K562 (cell line): Measurements from ENCODE around the gene KISS1R. TPM values are rescaled to one million over a fixed set of nuclear protein-coding genes. Genes with fewer than 3 reads are reported as not detected.
A peak's percentile ranks its signal among the peaks of the same experiment; 100 is the strongest.

Experiments used
- CBFB ChIP-seq: sonication (generic); formaldehyde crosslinking; IDR thresholded peaks from 2 replicates; pipeline ENCODE4 v1.4.0; 2020; ENCODE audit warnings: mild to moderate bottlenecking, missing genetic modification reagents
- CBX3 ChIP-seq, 2 experiments: IDR thresholded peaks; 1 replicate in 1 of 2; 2 replicates in 1 of 2; pipeline ENCODE4 v1.6.1; 2012; ENCODE audit warnings: inconsistent platforms in 2 of 2, low read length in 2 of 2, borderline replicate concordance in 1 of 2, control low read depth in 1 of 2
- CCAR2 ChIP-seq: fragments of 200-400 bp; formaldehyde crosslinking; IDR thresholded peaks from 2 replicates; pipeline ENCODE4 v1.6.1; 2017; ENCODE audit warnings: mild to moderate bottlenecking, low read depth, low read length
- FOSL1 ChIP-seq: fragments of 200-800 bp; sonication (Bioruptor generic); conservative IDR thresholded peaks from 2 replicates; pipeline ENCODE4 v1.6.1; 2016; ENCODE audit warnings: missing genetic modification characterization, missing compliant biosample characterization
- HMG20B ChIP-seq: fragments of 250-450 bp; sonication (Bioruptor Pico); IDR thresholded peaks from 2 replicates; pipeline ENCODE4 v1.5.0; 2021; ENCODE audit warnings: mild to moderate bottlenecking
- NRF1 ChIP-seq, 2 experiments: fragments of 450-650 bp; IDR thresholded peaks in 1 of 2; conservative IDR thresholded peaks in 1 of 2; 2 replicates each; pipeline ENCODE4 v1.6.1; 2014; ENCODE audit warnings: mild to moderate bottlenecking in 2 of 2
- PHB2 ChIP-seq: fragments of 450-650 bp; IDR thresholded peaks from 2 replicates; pipeline ENCODE4 v1.6.1; 2017; ENCODE audit warnings: low read depth
- POLR2H ChIP-seq: IDR thresholded peaks from 2 replicates; pipeline ENCODE4 v1.6.1; 2016; ENCODE audit warnings: missing genetic modification characterization, low read depth, mild to moderate bottlenecking, control low read depth, missing compliant biosample characterization, moderate library complexity
- PTRF ChIP-seq: fragments of 450-650 bp; IDR thresholded peaks from 2 replicates; pipeline ENCODE4 v1.6.1; 2016; ENCODE audit warnings: mild to moderate bottlenecking, missing genetic modification characterization, missing compliant biosample characterization
- SRF ChIP-seq, 2 experiments: fragments of 250-450, 450-650 bp in 1 of 2; sonication (Bioruptor Pico) in 1 of 2; sonication (generic) in 1 of 2; formaldehyde crosslinking; IDR thresholded peaks; 2 replicates each; pipeline versions ENCODE4 v1.5.0 to v1.5.1; 2020 to 2022; ENCODE audit warnings: mild to moderate bottlenecking in 1 of 2, missing genetic modification reagents in 1 of 2
- ZFP1 ChIP-seq: fragments of 450-650 bp; formaldehyde crosslinking; IDR thresholded peaks from 2 replicates; pipeline ENCODE4 v1.4.0; 2020; ENCODE audit warnings: mild to moderate bottlenecking, mixed read lengths
- ZNF134 ChIP-seq: fragments of 250-450 bp; sonication (Bioruptor Pico); conservative IDR thresholded peaks from 2 replicates; pipeline ENCODE4 v1.4.0; 2020
- ZNF77 ChIP-seq: fragments of 250-450 bp; sonication (Bioruptor Pico); IDR thresholded peaks from 2 replicates; pipeline ENCODE4 v1.5.0; 2020
- ZNF780A ChIP-seq: fragments of 250-450 bp; sonication (Bioruptor Pico); IDR thresholded peaks from 2 replicates; pipeline ENCODE4 v1.5.0; 2021; ENCODE audit warnings: mild to moderate bottlenecking
- polyA plus RNA-seq, 8 experiments: library from polyadenylated mRNA; depleted of rRNA in 4 of 8; stranded (reverse) in 5 of 8; unstranded in 3 of 8; fragments of >200 nt; fragmentation: Nextera tagmentation in 2 of 8; fragmentation: Illumina TruSeq in 1 of 8; extraction: Ambion mirVana in 2 of 8; extraction: Trizol in 1 of 8; gene quantifications; 2 replicates each; pipeline versions ENCODE4 v1.2.1 to v1.2.3, GENCODE V29; 2011 to 2014; ENCODE audit warnings: inconsistent platforms in 1 of 8, missing spikeins in 1 of 8
- total RNA-seq, 7 experiments: library from RNA; depleted of rRNA in 6 of 7; stranded (reverse); fragments of >200 nt in 6 of 7; fragmentation: Illumina TruSeq in 2 of 7; extraction: Trizol in 2 of 7; gene quantifications; 2 replicates each; pipeline versions ENCODE4 v1.2.1 to v1.2.3, GENCODE V29; 2011 to 2021; ENCODE audit warnings: low replicate concordance in 1 of 7
- TF ChIP-seq, protein P1 (sequence below), 2 experiments: IDR thresholded peaks; 2 replicates each; pipeline ENCODE4 v1.6.1; 2011; ENCODE audit warnings: borderline replicate concordance in 1 of 2, control low read depth in 1 of 2, low read depth in 1 of 2, low read length in 1 of 2, mild to moderate bottlenecking in 1 of 2, mixed read lengths in 1 of 2, moderate library complexity in 1 of 2; ENCODE audit not compliant: insufficient read depth in 1 of 2, insufficient read length in 1 of 2, poor library complexity in 1 of 2, severe bottlenecking in 1 of 2; ENCODE audit errors: extremely low read depth in 1 of 2
- TF ChIP-seq, protein P2 (sequence below), 2 experiments: fragments of 450-650 bp in 1 of 2; sonication (generic) in 1 of 2; formaldehyde crosslinking in 1 of 2; IDR thresholded peaks in 1 of 2; conservative IDR thresholded peaks in 1 of 2; 2 replicates each; pipeline versions ENCODE4 v1.6.1 to v1.8.1; 2016 to 2023; ENCODE audit warnings: mild to moderate bottlenecking in 2 of 2, moderate library complexity in 2 of 2, inconsistent platforms in 1 of 2, missing genetic modification reagents in 1 of 2
- TF ChIP-seq, protein P3 (sequence below), 2 experiments: fragments of 450-650 bp; conservative IDR thresholded peaks; 2 replicates each; pipeline ENCODE4 v1.6.1; 2017; ENCODE audit warnings: mild to moderate bottlenecking in 2 of 2, moderate library complexity in 2 of 2

The KISS1R gene
- total and polyA plus RNA-seq, 9 of the 15 experiments (the other 6 are each of a cell fraction or from before 2014, with no cell fraction given) = 0.37 to 39.4 (median 2.0) TPM

DNA sequence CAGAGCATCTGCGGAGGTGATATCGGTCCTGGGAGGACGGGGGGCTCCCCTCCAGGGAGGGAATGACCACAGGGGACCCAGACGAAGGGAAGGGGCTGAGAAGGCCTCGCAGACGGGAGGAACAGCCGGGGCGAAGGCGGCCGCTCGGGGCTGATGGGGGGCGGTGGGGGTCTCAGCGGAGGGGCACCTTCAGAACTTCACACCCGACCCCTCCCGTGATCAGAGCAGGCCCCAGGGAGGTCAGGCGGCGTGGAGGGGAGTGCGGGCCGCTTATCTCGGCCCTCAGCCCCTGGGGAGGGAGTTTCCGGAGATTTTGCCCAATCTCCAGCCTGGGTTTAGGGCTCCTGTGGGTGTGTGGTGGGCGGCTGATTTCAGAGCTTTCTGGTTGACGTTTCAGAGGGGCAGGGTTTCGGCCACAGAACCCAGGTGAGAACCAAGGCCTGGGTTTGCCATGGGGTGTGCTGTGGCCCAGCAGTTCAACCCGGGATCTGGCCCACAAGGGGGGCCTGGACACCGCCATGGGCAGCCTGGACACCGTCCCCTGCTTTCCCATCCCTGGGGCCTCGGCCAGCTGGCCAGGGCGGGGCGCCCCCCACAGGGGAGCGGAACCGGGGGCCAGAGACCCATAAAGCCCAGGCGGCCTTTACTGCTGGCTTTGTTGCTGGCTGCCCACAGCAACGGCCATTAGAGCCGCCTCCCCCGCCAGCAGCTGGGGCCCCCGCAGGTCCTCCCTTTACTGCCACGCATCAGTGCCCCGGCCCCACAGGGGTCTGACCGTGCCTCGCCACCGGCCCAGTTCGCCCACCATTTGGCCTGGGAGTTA, 37.8 kb downstream of the KISS1R start (continued):
- TF ChIP-seq, protein P1, sequence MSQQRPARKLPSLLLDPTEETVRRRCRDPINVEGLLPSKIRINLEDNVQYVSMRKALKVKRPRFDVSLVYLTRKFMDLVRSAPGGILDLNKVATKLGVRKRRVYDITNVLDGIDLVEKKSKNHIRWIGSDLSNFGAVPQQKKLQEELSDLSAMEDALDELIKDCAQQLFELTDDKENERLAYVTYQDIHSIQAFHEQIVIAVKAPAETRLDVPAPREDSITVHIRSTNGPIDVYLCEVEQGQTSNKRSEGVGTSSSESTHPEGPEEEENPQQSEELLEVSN (IDR thresholded peaks at IDR 0.05; ENCODE audit: borderline replicate concordance in 1 of 2, extremely low read depth in 1 of 2, insufficient read depth in 1 of 2, insufficient read length in 1 of 2, low read depth in 1 of 2, low read length in 1 of 2, poor library complexity in 1 of 2, severe bottlenecking in 1 of 2) = peak; percentile 44 to 75
- no peak for TF ChIP-seq CCAR2
- no peak for TF ChIP-seq ZFP1 (CRISPR knock-in tag)
- TF ChIP-seq POLR2H (tag) = no peak
- no peak for TF ChIP-seq ZNF134
- TF ChIP-seq PHB2 = no peak
- no peak for TF ChIP-seq ZNF77 (CRISPR knock-in tag)
- TF ChIP-seq, protein P2, sequence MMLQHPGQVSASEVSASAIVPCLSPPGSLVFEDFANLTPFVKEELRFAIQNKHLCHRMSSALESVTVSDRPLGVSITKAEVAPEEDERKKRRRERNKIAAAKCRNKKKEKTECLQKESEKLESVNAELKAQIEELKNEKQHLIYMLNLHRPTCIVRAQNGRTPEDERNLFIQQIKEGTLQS (IDR thresholded peaks at IDR 0.05) = no peak
- TF ChIP-seq, protein P2 (CRISPR knock-in tag; conservative IDR thresholded peaks at IDR 0.05) = no peak
- TF ChIP-seq SRF (CRISPR knock-in tag; IDR thresholded peaks at IDR 0.05) = peak in 1 of 2 experiments; percentile 39; a peak in 1 of 4 replicates
- TF ChIP-seq HMG20B = no peak
- TF ChIP-seq, protein P3, sequence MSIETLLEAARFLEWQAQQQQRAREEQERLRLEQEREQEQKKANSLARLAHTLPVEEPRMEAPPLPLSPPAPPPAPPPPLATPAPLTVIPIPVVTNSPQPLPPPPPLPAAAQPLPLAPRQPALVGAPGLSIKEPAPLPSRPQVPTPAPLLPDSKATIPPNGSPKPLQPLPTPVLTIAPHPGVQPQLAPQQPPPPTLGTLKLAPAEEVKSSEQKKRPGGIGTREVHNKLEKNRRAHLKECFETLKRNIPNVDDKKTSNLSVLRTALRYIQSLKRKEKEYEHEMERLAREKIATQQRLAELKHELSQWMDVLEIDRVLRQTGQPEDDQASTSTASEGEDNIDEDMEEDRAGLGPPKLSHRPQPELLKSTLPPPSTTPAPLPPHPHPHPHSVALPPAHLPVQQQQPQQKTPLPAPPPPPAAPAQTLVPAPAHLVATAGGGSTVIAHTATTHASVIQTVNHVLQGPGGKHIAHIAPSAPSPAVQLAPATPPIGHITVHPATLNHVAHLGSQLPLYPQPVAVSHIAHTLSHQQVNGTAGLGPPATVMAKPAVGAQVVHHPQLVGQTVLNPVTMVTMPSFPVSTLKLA (conservative IDR thresholded peaks at IDR 0.05) = peak in 1 of 2 experiments; percentile 69; a peak in 3 of 4 replicates
- TF ChIP-seq NRF1 (conservative IDR thresholded peaks at IDR 0.05 in 1 of 2, IDR thresholded peaks at IDR 0.05 in 1 of 2) = peak in 1 of 2 experiments; percentile 10; a peak in 1 of 4 replicates
- TF ChIP-seq CBFB (CRISPR knock-in tag) = no peak
- no peak for TF ChIP-seq ZNF780A (CRISPR knock-in tag)
- TF ChIP-seq CBX3 (IDR thresholded peaks at IDR 0.05; ENCODE audit: borderline replicate concordance in 1 of 2, low read length in 2 of 2) = 0 out of 3 replicates have a peak, but pooled peaks of 1 of the 2 experiments have one; percentile 19
- TF ChIP-seq PTRF (tag) = no peak
- TF ChIP-seq FOSL1 (tag) = 0 out of 2 replicates have a peak, but pooled peaks have one; percentile 13
